ENCODE measurements around the gene TBL3.

Gene TBL3

GRCh38 chr16:1983544-1984346 is 11.9 kb downstream of the TBL3 start, which contains the start of gene GFER (continued):
- TF ChIP-seq PRDM4 (tag by site-specific recombination; IDR thresholded peaks at IDR 0.05) (no peak; the same call in 1 of the 2 replicates), ZNF670 (tag by site-specific recombination; IDR thresholded peaks at IDR 0.05; ENCODE audit: low read depth) (no peak), ZNF341 (tag by site-specific recombination; IDR thresholded peaks at IDR 0.05; ENCODE audit: low read depth) (peak; percentile 28; the same call in 1 of the 2 replicates), ZNF214 (tag by site-specific recombination; IDR thresholded peaks at IDR 0.05; ENCODE audit: borderline replicate concordance) (no peak), ZNF175 (tag by site-specific recombination; IDR thresholded peaks at IDR 0.05) (no peak), ZNF585B (tag by site-specific recombination; IDR thresholded peaks at IDR 0.05) (no peak; the same call in 1 of the 2 replicates), ZNF777 (tag by site-specific recombination; IDR thresholded peaks at IDR 0.05; ENCODE audit: borderline replicate concordance) (peak; percentile 45; the same call in 1 of the 2 replicates), GLI2 (tag by site-specific recombination; IDR thresholded peaks at IDR 0.05; ENCODE audit: borderline replicate concordance, low read depth) (no peak), ZNF513 (tag by site-specific recombination; IDR thresholded peaks at IDR 0.05) (0 out of 2 replicates have a peak, but pooled peaks have one; percentile 55), ZNF747 (tag by site-specific recombination; IDR thresholded peaks at IDR 0.05) (no peak), ZNF23 (tag by site-specific recombination; IDR thresholded peaks at IDR 0.05; ENCODE audit: borderline replicate concordance) (no peak; the same call in 1 of the 2 replicates), ZNF521 (tag by site-specific recombination; IDR thresholded peaks at IDR 0.05) (no peak), ZBTB48 (tag by site-specific recombination; IDR thresholded peaks at IDR 0.05) (peak; percentile 86), SALL2 (tag by site-specific recombination; IDR thresholded peaks at IDR 0.05; ENCODE audit: borderline replicate concordance) (no peak), ZNF169 (tag by site-specific recombination; IDR thresholded peaks at IDR 0.05) (no peak), RBAK (tag by site-specific recombination; IDR thresholded peaks at IDR 0.05) (no peak), GFI1B (tag by site-specific recombination; IDR thresholded peaks at IDR 0.05) (peak; percentile 65), KLF1 (tag by site-specific recombination; IDR thresholded peaks at IDR 0.05) (peak; percentile 99), ZNF24 (tag by site-specific recombination; IDR thresholded peaks at IDR 0.05) (no peak), BCL11A (tag by site-specific recombination; IDR thresholded peaks at IDR 0.05; ENCODE audit: low read depth) (no peak), ZNF184 (tag by site-specific recombination; IDR thresholded peaks at IDR 0.05) (peak; percentile 75; the same call in 1 of the 2 replicates), ZNF626 (tag by site-specific recombination; IDR thresholded peaks at IDR 0.05) (no peak), HIC1 (tag by site-specific recombination; IDR thresholded peaks at IDR 0.05) (peak; percentile 90), ZNF426 (tag by site-specific recombination; IDR thresholded peaks at IDR 0.05) (no peak), ZBTB6 (tag by site-specific recombination; IDR thresholded peaks at IDR 0.05) (peak; percentile 69; the same call in 1 of the 2 replicates), PRDM2 (tag by site-specific recombination; IDR thresholded peaks at IDR 0.05; ENCODE audit: borderline replicate concordance) (no peak)

Measured in HEK293 (cell line).